GM18951 (cell line): Measurements from ENCODE around the gene ABCC4.

Experiments
- POLR2A ChIP-seq: IDR thresholded peaks from 4 replicates; pipeline ENCODE4 v1.6.1; 2011; ENCODE audit warnings: mild to moderate bottlenecking; ENCODE audit not compliant: insufficient read length, insufficient read depth; ENCODE audit errors: extremely low read depth
- in situ Hi-C: fragments of 300-500 bp; cut with MboI; formaldehyde crosslinking; loops from one replicate; pipeline ENCODE4 v1.12.0; 2022; ENCODE audit warnings: low sequenced_read_pairs, mixed read lengths, inconsistent platforms; ENCODE audit not compliant: unreplicated experiment

ABCC4 gene

GRCh38 chr13:94987869-94988268, 313.4 kb downstream of the ABCC4 start:
- TF ChIP-seq POLR2A, result no peak

DNA sequence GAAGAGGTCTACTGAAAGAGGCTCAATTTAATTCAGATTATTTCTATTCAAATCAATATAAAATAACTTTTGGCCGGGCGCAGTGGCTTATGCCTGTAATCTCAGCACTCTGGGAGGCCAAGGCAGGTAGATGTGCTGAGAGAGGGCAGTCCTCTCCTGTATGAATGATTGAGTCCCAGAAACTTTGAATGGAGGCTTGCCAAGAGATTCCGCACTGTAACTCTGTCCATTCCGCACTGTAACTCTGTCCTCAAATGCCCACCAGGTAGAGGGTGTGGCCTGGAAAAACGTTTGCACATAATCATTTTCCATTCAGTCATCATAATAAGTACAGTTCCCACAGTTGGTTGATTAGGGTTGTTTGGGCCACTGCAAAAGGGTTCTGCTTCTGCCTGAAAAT, 314.2 kb downstream of the ABCC4 start:
- no peak for TF ChIP-seq POLR2A
- in situ Hi-C loops, result no loop called here

More at GRCh38 chr13:94987869-94988268, 313.4 kb downstream of the ABCC4 start:
- in situ Hi-C loops, result no loop called here

DNA sequence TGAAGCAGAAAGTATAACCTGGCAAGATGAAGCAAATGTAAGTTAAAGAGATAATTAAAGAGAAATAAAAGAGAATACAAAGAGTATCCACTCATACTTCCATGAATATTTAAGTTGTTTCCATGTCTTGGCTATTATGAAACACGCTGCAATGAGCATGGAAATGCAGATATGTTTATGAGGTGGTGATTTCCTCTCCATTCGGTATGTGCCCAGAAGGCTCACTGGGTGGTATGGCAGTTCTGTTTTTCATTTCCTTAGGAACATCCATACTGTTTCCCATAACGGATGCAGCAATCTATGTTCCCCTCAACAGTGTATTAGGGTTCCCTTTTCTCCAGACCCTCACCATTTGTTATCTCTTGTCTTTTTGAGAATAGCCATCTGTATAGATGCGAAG, 316.3 kb downstream of the ABCC4 start:
- in situ Hi-C loops, result no loop called here

DNA sequence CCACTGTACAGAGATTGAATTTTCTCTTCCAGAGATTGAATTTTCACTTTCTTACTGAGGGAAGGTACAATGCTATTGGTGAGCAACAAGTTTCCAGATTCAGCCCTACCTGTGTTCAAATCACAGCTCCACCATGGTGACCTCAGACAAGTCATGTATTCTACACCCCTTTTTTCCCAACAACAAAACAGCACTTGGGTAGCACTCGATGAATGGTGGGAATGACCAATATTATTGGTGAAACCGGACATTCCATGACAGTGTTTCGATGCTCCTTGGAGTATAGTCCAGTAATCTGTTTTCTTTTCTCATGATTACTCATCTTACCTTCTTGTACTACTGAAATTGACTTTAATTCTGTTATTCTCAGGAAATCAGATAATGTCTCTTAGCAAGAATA, 322.7 kb downstream of the ABCC4 start:
- in situ Hi-C loops, result no loop called here
- TF ChIP-seq POLR2A, result no peak

More for the DNA sequence above, 316.3 kb downstream of the ABCC4 start:
- TF ChIP-seq POLR2A, result no peak

- TF ChIP-seq POLR2A, result no peak
- in situ Hi-C loops, result no loop called here
These were observed 327.0 kb downstream of the ABCC4 start for GRCh38 chr13:94974015-94974951.

GRCh38 chr13:94972262-94972661, 329.0 kb downstream of the ABCC4 start:
- in situ Hi-C loops, result no loop called here
- TF ChIP-seq POLR2A, result no peak
